Measurements from ENCODE around the gene RSF1.

GRCh38 chr11:77611921-77612320 lies 208.6 kb downstream of the RSF1 start:
- TF ChIP-seq EZH2phosphoT487 (IDR thresholded peaks at IDR 0.05; ENCODE audit: low read depth, severe bottlenecking, unreplicated experiment) (no peak), CTCF (IDR thresholded peaks at IDR 0.05; ENCODE audit: poor library complexity) (no peak)
